Measurements from ENCODE around the gene GOLGA8B.
"Not testable (repeated sequence)": the region's sequence is repeated elsewhere in the genome, so short reads cannot be mapped to it uniquely, and the experiment has no call there.

Gene GOLGA8B

DNA sequence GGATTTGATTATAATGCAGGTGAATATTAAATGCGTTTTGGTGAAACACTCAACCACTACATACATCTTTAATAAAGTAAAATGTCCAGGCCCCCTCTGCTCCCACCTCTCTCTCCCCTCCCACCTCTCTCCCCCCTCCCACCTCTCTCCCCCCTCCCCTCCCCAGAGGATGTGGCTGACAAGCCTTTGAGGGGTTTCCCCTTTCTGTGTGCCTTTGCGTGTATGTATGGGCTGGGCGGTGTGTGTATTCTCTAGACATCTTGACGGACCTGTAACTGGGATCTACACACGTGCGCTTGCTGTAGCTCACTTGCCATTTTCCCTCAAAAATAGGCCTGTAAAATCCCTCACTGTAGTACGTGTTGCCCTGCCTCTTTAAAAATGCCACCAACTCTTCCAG, 28.3 kb downstream of the GOLGA8B start:
- DNase-seq: not testable (repeated sequence)

DNA sequence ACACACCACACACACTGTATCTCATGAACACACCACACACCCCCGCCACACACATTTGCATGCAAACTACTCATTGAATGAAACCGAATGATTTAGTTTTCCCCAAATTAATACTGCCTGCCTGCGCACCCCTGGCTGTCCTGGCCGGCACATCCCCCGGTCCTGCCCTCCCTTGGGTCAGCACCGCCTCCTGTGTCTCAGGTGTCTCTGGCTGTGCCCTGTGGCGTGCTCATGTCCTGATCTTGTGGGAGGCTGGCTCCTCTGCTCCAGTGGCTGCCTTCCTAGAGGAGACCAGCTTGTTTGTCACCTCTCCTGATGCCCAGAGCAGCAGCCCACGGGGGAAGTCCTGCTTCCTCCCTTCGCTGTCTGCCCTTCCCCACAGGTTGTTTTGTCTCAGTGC, 28.7 kb downstream of the GOLGA8B start:
- not testable (repeated sequence) for DNase-seq

DNA sequence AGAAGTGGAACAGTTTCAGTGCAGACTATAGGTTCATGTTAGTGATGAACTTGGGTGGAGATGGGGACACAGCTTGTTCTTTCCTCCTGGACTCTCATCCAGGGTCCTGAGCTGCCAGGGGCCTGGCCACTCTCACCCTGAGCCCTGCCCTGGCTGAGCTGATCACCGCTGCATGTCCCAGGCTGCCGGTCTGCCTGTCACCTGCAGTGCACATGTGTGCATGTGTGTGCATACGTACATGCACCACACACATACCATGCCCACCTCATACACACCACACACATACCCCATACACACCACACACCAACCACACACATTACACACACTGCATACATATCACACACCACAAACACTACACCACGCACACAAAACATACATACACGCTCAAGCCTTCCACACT, 29.3 kb downstream of the GOLGA8B start:
- not testable (repeated sequence) for DNase-seq

DNA sequence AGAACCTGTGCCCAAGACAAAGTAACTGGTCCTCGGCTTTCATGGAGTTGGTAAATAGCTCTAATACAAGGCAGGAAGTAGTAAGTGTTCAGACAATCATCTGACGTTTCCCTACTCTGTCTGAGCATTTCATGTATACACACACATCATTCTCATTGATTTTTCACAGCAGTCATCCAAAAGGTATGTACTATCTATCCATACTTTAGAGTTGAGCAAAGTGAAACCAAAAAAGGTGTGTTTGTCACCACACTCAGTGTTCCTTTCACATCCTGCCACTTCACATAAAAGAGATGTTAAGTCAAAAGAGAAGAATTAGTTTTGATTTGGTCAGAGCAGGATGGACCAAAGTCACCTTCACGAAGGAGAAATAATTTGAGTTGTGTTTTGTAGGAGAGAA, 33.3 kb downstream of the GOLGA8B start:
- DNase-seq: not testable (repeated sequence)

GRCh38 chr15:34549381-34549809, 34.1 kb downstream of the GOLGA8B start:
- DNase-seq: not testable (repeated sequence)

DNA sequence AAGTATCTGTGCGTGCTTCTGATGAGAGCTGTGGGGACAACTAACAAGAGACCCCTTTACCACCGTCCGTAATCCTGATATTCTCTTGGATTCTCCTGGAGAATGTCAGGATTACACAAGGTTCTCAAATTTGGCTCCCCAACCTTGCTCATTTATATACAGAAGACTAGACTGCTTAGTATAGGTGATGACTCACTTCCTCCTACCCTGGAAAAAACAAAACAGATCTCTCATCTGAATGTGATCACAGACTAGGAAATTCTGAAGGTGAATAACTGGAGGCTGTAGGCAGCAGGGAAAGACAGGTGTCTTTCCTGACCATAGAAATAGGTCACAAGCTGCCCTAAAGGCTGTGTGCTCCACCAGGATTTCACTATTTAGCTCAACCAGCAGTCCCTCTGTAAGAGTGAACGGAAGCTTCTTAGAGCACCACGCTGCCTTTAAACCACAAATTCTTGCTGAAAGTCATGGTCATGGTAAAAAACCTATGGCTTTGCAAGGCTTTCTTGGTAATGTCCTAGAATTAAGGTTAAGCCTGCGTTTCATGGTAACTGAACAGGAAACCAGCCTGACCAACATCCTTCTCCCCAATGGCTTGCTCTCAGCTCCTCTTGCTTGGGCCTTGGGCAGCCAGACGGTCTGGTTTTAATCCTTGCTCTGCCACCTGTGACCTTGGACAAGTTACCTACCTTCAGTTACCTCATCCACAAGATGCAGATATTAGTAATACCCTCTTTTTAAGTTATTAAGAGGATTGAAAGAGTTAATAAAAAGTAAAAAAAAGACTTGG, 39.4 kb downstream of the GOLGA8B start:
- not testable (repeated sequence) for DNase-seq

DNA sequence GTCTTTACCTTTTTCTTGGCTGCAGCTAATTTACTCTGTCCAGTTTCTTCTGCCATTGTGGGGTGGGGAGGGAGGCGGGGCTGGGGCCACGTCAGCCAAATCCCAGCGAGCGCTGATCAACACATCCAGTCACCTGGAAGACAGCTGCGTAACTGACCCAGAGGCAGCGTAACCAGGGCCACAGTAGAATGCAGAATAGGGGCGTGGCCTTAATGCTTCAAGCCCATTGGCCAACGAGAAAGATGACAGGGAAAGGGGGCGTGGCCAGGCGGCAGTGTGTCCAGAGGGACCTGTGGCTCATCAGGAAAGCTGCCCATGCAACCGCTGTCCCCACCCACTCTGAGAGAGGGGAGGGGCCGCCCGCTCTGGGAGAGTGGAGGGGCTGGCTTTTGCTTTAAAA, 47.6 kb downstream of the GOLGA8B start:
- DNase-seq: not testable (repeated sequence)
